Stimulated activated CD4-positive, alpha-beta T cell treated with anti-CD3 and anti-CD28 coated beads, TNF-alpha, amount 100 ng/mL, for 4 hours (primary cell): ENCODE measurements around the gene SYNE1.
"Not testable (repeated sequence)": the region's sequence is repeated elsewhere in the genome, so short reads cannot be mapped to it uniquely, and the experiment has no call there.

ENCODE experiments used
- DNase-seq, 3 experiments: peaks; one replicate each; pipeline ENCODE4 v3.0.0-alpha.2; 2020; ENCODE audit warnings: low read depth in 3 of 3

The SYNE1 gene

GRCh38 chr6:152571089-152571488, 66.1 kb downstream of the SYNE1 start:
- no peak for DNase-seq

- DNase-seq: no peak
Measured at GRCh38 chr6:152566103-152566875, 70.9 kb downstream of the SYNE1 start.

DNA sequence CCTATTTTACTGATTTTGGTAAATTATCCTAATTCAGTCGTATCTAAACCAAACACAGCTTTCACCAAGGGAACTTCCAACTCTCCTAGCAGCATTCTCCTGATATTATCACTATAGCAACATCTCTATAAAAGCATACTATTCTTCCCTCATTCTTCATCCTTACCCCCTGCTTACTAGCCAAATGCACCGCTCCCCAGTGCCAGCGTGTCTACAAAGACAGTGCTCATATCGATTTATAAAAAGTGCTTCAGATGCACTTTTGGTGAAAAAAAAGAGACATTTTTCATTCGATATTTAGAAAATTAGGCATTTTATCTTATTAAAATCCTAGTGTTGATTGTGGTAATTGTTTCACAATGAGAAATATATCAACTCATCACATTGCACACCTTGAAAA, 74.0 kb downstream of the SYNE1 start:
- no peak for DNase-seq

DNA sequence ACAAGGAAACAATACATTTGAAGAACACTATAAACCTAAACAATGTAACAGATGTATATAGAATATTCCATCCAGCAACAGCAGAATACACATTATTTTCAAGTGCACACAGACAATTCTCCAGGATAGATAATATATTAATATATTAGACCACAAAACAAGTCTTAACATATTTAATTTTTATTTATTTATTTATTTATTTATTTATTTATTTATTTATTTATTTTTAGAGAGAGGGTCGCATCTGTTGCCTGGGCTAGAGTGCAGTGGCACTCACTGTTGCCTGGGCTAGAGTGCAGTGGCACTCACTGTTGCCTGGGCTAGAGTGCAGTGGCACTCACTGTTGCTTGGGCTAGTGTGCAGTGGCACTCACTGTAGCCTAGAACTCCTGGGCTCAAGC, 78.4 kb downstream of the SYNE1 start:
- not testable (repeated sequence) for DNase-seq

GRCh38 chr6:152557502-152557901, 79.7 kb downstream of the SYNE1 start:
- no peak for DNase-seq

DNA sequence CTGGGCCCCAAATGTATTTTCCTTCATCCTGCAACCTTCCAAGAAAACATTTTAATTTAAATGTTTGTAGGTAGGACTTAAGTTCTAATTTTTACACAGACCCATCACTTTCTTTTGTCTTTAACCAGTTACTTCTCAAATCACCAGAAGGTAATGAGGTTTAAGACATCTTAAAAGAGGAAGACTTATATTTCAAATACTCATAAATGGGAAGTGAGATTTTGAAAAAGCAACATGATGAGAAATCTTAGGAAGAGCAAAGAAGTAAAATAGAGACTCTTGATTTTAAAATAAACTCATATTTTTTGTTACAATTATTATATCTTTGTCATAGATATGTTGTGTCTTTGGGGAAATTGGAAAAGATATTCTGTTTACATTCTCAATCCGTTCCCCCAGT, 82.3 kb downstream of the SYNE1 start:
- no peak for DNase-seq

- DNase-seq: no peak
Measured at GRCh38 chr6:152552616-152553209, 84.4 kb downstream of the SYNE1 start.

GRCh38 chr6:152543519-152543918, 93.6 kb downstream of the SYNE1 start:
- no peak for DNase-seq

DNA sequence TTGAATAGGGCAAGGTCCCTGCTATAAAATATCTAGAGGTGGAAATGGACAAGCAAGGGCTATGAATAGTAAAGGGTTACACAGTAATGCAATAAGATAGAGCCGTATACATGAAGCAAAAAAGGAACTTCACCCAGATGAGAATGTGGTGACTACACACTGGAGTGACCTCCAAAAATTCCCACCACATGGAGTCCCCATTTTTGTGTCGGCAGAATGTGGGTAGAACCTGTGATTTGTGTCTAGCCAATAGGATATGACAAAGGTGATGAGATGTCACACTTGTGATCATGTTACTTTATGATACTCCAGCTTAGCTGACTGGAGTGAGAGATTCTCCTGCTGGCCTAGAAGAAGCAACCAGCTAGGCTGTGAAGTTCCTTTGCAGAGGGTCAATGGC, 96.8 kb downstream of the SYNE1 start:
- no peak for DNase-seq

- DNase-seq: no peak
Measured at GRCh38 chr6:152534541-152534940, 102.6 kb downstream of the SYNE1 start.

DNA sequence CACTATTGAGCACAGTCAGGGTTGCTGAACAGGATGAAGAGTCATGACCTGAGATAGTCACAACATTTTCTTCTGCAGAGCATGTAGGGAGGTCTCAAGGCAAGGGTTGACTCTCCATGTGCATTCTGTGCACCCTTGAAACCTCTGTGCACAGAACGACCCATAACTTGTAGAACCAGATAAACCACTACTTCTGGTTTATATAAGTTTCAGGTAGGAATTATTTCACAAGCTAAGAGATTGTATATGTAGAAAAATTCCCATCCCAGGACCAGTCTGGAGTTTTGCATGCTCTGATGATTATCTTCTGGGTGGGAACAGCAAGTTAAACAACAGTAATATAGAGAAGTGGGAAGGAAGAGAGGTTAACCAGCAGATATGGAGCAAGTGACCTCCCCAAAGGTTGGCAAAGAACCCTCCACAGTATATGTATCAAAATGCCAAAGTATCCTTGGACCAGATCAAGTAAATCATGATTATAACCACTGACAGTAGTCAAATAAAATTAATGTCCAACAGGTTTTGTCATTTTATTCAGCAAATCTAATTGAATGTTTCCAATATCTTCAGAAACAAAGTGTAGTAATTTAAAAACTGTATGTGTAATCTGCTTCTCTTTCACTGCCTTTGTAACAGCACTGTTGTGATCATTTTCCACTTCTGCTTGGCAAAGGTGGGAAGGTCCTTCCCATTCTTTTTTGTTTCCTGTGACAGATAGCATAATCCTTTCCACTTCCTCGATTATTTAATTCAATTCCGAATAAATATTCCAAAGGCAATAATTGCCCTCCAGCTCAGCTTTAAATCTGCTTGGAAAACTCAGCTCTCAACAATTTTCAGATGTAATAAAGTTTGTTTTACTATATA, 104.4 kb downstream of the SYNE1 start:
- no peak for DNase-seq

DNA sequence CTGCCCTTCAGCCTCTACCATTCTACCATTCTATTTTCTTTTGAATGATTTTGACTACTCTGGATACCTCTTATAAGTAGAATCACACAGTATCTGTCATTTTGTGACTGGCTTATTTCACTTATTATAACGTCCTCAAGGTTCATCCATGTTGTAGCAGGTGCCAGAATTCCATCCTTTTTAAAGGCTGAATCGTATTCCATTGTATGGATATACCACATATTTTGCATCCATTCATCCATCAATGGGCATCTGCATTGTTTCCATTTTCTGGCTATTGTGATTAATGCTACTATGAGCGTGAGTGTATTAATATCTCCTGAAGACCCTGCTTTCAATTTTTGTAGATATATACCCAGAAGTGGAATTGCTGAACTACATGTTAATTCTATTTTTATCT, 105.5 kb downstream of the SYNE1 start:
- DNase-seq: no peak

DNA sequence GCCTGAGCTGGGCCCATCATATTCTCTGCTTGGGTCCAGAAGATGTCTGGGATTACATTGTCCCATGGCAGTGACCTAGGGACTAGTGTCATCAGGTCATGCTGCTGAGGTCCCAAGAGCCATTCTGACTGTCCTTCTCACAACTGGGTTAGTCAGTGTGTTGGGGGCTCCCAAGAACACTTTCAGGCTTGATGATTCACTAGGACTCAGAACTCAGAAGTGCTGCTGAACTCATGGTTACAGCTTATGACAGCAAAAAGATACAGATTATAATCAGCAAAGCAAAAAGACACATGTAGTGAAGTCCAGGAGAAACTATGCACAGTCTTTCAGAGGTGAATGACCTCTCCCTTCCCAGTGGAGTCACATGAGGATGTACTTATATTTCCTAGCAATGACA, 107.8 kb downstream of the SYNE1 start:
- DNase-seq: no peak

DNA sequence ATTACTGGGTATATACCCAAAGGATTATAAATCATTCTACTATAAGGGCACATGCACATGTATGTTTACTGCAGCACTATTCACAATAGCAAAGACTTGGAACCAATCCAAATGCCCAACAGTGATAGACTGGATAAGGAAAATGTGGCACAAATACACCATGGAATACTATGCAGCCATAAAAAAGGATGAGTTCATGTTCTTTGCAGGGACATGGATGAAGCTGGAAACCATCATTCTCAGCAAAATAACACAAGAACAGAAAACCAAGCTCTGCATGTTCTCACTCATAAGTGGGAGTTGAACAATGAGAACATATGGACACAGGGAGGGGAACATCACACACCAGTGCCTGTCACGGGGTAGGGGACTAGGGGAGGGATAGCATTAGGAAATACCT, 123.0 kb downstream of the SYNE1 start:
- not testable (repeated sequence) for DNase-seq

DNA sequence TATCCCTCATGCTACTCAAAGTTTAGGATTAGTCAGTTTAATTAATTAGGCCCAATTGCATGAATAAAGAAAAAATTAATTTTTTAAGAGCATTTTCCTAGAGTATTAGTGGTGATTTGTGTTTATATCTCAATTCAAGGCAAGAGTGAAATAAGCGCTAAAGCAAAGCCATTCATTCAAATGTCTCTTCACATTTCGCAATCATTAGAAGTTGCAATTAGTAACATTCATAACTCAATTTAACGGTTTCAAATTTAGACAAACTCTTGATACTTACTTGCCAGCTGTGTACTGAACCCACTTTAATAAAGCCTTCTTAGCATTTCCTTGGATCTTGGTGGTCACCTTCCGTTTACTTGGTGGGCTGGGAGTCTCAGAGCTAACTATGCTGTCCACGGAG, 127.2 kb downstream of the SYNE1 start:
- no peak for DNase-seq

- no peak for DNase-seq
Measured at GRCh38 chr6:152508477-152508876, 128.7 kb downstream of the SYNE1 start.

- DNase-seq: no peak
Measured at GRCh38 chr6:152503546-152503945, 133.6 kb downstream of the SYNE1 start.

DNA sequence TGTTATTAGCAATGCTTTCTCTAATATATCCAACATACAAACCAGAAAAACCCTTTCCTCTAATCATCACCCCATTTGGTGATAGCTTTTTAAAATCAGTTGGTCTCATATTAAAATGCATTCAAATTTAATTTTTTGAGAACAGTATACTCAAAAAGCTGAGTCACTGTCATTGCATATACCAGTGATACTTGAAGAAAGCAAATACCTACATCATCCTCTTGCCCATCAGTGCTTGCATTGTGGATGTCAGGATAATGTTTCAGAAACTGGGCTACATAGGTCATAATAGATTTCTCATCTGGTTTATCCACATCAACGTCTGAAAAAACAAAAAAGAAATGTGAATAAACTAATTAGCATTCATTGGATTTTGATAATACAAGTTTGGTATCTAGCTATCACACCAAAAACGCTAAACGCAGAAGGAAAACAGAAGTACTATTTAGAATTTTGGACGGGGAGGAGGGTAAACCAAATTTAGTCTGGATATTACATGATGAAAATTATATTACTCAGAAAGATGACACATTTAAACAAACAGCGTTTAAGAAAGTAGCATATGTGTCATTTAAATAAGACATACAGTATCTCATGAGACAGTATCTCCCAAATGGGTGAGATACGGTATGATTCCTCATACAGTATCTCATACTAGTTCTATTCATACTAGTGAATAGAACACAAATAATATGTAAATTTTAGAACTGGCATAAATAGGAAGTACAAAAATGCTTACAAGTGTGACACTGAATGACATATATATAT, 134.6 kb downstream of the SYNE1 start:
- no peak for DNase-seq

- no peak for DNase-seq
Measured at GRCh38 chr6:152499931-152500330, 137.2 kb downstream of the SYNE1 start.

GRCh38 chr6:152496731-152497130, 140.4 kb downstream of the SYNE1 start:
- DNase-seq: no peak

DNA sequence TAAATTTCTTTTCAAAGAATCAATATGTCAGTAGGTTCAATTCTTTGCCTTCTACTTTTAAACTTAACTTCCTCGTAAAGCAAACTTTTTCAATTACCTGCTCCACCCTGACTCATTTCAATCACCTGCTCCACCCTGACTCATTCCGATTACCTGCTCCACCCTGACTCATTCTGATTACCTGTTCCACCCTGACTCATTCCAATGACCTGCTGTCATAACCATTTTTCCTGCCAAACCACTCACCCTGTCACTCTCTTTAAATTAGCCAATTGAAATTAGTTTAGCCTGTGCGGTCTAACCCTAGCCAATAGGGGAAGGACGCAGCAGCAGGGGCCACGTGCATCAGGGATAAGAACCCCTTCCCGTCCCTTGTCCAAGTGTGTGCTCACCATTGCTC, 141.7 kb downstream of the SYNE1 start:
- DNase-seq: not testable (repeated sequence)

DNA sequence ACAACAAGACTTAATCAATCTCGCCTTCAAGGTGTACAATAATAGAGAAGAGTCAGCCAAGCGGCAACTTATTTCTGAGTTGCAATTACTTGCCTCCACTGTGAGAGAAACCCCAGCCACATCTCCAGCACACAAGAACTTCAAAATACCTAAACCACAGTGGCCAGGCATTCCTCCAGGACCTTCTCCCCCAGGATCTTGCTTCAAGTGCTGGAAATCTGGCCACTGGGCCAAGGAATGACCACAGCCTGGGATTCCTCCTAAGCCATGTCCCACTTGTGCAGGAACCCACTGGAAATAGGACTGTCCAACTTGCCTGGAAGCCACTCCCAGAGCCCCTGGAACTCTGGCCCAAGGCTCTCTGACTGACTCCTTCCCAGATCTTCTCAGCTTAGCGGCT, 144.9 kb downstream of the SYNE1 start:
- not testable (repeated sequence) for DNase-seq
